Hepatocyte (in vitro differentiated cells): ENCODE measurements around the gene MAP3K2. TPM values are rescaled to one million over a fixed set of nuclear protein-coding genes. Genes with fewer than 3 reads are reported as not detected.

Source experiments
- DNase-seq: peaks from one replicate; pipeline ENCODE4 v3.0.0-alpha.2; 2016; ENCODE audit warnings: low spot score
- H2AFZ ChIP-seq: fragments of 200-600 bp; sonication (generic); 2 replicates; pipeline ENCODE4 v1.6.0; 2016; ENCODE audit warnings: antibody characterized with exemption, mild to moderate bottlenecking
- H3K27ac ChIP-seq: fragments of 200-600 bp; sonication (generic); 2 replicates; pipeline ENCODE4 v1.5.1; 2016; ENCODE audit warnings: mild to moderate bottlenecking
- H3K27me3 ChIP-seq: fragments of 200-600 bp; sonication (generic); 2 replicates; pipeline ENCODE4 v1.6.1; 2016
- H3K36me3 ChIP-seq: fragments of 200-600 bp; sonication (generic); replicated peaks from 2 replicates; pipeline ENCODE4 v1.5.1; 2016; ENCODE audit warnings: low read depth; ENCODE audit not compliant: insufficient read depth
- H3K4me1 ChIP-seq: fragments of 200-600 bp; sonication (generic); 2 replicates; pipeline ENCODE4 v1.5.1; 2016; ENCODE audit warnings: mild to moderate bottlenecking, moderate library complexity; ENCODE audit not compliant: insufficient read depth
- H3K4me2 ChIP-seq: fragments of 200-600 bp; sonication (generic); 2 replicates; pipeline ENCODE4 v1.6.0; 2016
- H3K4me3 ChIP-seq: fragments of 200-600 bp; sonication (generic); 2 replicates; pipeline ENCODE4 v1.5.1; 2016; ENCODE audit warnings: mild to moderate bottlenecking
- H3K79me2 ChIP-seq: fragments of 200-600 bp; sonication (generic); 2 replicates; pipeline ENCODE4 v1.6.0; 2017; ENCODE audit warnings: mild to moderate bottlenecking
- H3K9me2 ChIP-seq: fragments of 200-600 bp; sonication (generic); replicated peaks from 2 replicates; pipeline ENCODE4 v1.6.0; 2017; ENCODE audit warnings: mild to moderate bottlenecking; ENCODE audit not compliant: insufficient read depth
- H3K9me3 ChIP-seq: fragments of 200-600 bp; sonication (generic); 2 replicates; pipeline ENCODE4 v1.5.1; 2016; ENCODE audit warnings: low read depth, mild to moderate bottlenecking
- H4K20me1 ChIP-seq: fragments of 200-600 bp; sonication (generic); 2 replicates; pipeline ENCODE4 v1.6.0; 2016; ENCODE audit warnings: mild to moderate bottlenecking; ENCODE audit not compliant: insufficient read depth, poor library complexity, severe bottlenecking
- CTCF ChIP-seq: fragments of 200-600 bp; sonication (generic); IDR thresholded peaks from 2 replicates; pipeline ENCODE4 v1.5.1; 2016; ENCODE audit warnings: antibody characterized with exemption, mild to moderate bottlenecking; ENCODE audit not compliant: poor library complexity
- EZH2 ChIP-seq: fragments of 200-600 bp; sonication (generic); IDR thresholded peaks from 2 replicates; pipeline ENCODE4 v1.6.1; 2016; ENCODE audit warnings: antibody characterized with exemption, mild to moderate bottlenecking, borderline replicate concordance
- EZH2phosphoT487 ChIP-seq: fragments of 200-600 bp; sonication (generic); IDR thresholded peaks from one replicate; pipeline ENCODE4 v1.6.1; 2018; ENCODE audit warnings: antibody characterized with exemption, mild to moderate bottlenecking, low read depth, moderate library complexity; ENCODE audit not compliant: unreplicated experiment, severe bottlenecking
- WGBS: methylation state at CpG from one replicate; pipeline ENCODE4 v1.1.6; 2016; ENCODE audit warnings: low lambda C conversion rate; ENCODE audit errors: missing lambda C conversion rate; 5-methylcytosine and 5-hydroxymethylcytosine counted together
- polyA plus RNA-seq: library from polyadenylated mRNA; unstranded; fragments of >200 nt; fragmentation: Nextera tagmentation; extraction: Ambion mirVana; gene quantifications from 2 replicates; pipeline ENCODE4 v1.2.1, GENCODE V29; 2016
- total RNA-seq: library from RNA; depleted of rRNA; stranded (reverse); fragments of >200 nt; gene quantifications from 2 replicates; pipeline ENCODE4 v1.2.3, GENCODE V29; 2014

The MAP3K2 gene
- total and polyA plus RNA-seq, 2 experiments from 2014 or later = 28.5 to 52.5 TPM

GRCh38 chr2:127314193-127314988 lies 73.4 kb downstream of the MAP3K2 start:
- Histone ChIP-seq H3K4me2 (no peak overlapping the region), H3K27ac (no peak overlapping the region), H3K79me2 (no peaks in the 10 kb centered on the region), H3K4me1 (no peaks in the 10 kb centered on the region), H4K20me1 (peaks cover 2% of the 10 kb centered on the region), H3K9me2 (no peaks in the 10 kb centered on the region), H3K27me3 (no peaks in the 10 kb centered on the region), H3K9me3 (no peaks in the 10 kb centered on the region), H3K36me3 (no peaks in the 10 kb centered on the region), H2AFZ (no peak overlapping the region), H3K4me3 (no peak overlapping the region)
- WGBS = 94% methylated on average over 7 of the region's 7 CpGs
- TF ChIP-seq EZH2phosphoT487 (no peak), EZH2 (no peak), CTCF (no peak)
- DNase-seq = no peak

GRCh38 chr2:127313406-127313805 lies 74.4 kb downstream of the MAP3K2 start:
- Histone ChIP-seq H4K20me1 (peaks cover 2% of the 10 kb centered on the region), H2AFZ (no peak overlapping the region), H3K4me2 (no peak overlapping the region), H3K27ac (no peak overlapping the region), H3K9me2 (no peaks in the 10 kb centered on the region), H3K36me3 (no peaks in the 10 kb centered on the region), H3K4me1 (no peaks in the 10 kb centered on the region), H3K4me3 (no peak overlapping the region), H3K27me3 (no peaks in the 10 kb centered on the region), H3K79me2 (no peaks in the 10 kb centered on the region), H3K9me3 (no peaks in the 10 kb centered on the region)
- DNase-seq = no peak
- WGBS = 95% methylated on average over 3 of the region's 3 CpGs
- no peak for TF ChIP-seq CTCF
- TF ChIP-seq EZH2phosphoT487 = no peak
- TF ChIP-seq EZH2 = no peak

GRCh38 chr2:127310980-127311379 lies 76.8 kb downstream of the MAP3K2 start:
- Histone ChIP-seq H3K36me3 (no peaks in the 10 kb centered on the region), H2AFZ (no peak overlapping the region), H3K27ac (no peak overlapping the region), H3K4me1 (no peaks in the 10 kb centered on the region), H3K27me3 (no peaks in the 10 kb centered on the region), H4K20me1 (peaks cover 2% of the 10 kb centered on the region), H3K9me2 (no peaks in the 10 kb centered on the region), H3K79me2 (no peaks in the 10 kb centered on the region), H3K9me3 (no peaks in the 10 kb centered on the region), H3K4me3 (no peak overlapping the region), H3K4me2 (no peak overlapping the region)
- WGBS = 78% methylated on average over 3 of the region's 3 CpGs
- peak; percentile 28 for DNase-seq
- TF ChIP-seq CTCF = no peak
- TF ChIP-seq EZH2phosphoT487 = no peak
